Transverse colon (tissue), 4 donors: ENCODE results near the gene RGS19.

Source experiments
- EP300 ChIP-seq: sonication (generic); formaldehyde crosslinking; IDR thresholded peaks from one replicate; pipeline ENCODE4 v1.6.1; 2017; ENCODE audit warnings: antibody characterized with exemption, low read depth
- POLR2A ChIP-seq: fragments of 450-650 bp; IDR thresholded peaks from one replicate; pipeline ENCODE4 v1.6.1; 2016; ENCODE audit warnings: antibody characterized with exemption, mild to moderate bottlenecking, moderate library complexity
- POLR2AphosphoS5 ChIP-seq, 3 donors: sonication (generic); formaldehyde crosslinking; IDR thresholded peaks; one replicate each; pipeline ENCODE4 v1.6.1; 2016; ENCODE audit warnings: antibody characterized with exemption in 3 of 3
- TF ChIP-seq, protein P1 (sequence below), 5 experiments: fragments of 200-600 bp in 3 of 5; fragments of 450-650 bp in 2 of 5; sonication (generic) in 3 of 5; IDR thresholded peaks; 1 replicate in 2 of 5; 2 replicates in 3 of 5; pipeline ENCODE4 v1.5.1; 2016 to 2017; ENCODE audit warnings: antibody characterized with exemption in 5 of 5, inconsistent platforms in 3 of 5, mild to moderate bottlenecking in 2 of 5, moderate library complexity in 1 of 5

DNA sequence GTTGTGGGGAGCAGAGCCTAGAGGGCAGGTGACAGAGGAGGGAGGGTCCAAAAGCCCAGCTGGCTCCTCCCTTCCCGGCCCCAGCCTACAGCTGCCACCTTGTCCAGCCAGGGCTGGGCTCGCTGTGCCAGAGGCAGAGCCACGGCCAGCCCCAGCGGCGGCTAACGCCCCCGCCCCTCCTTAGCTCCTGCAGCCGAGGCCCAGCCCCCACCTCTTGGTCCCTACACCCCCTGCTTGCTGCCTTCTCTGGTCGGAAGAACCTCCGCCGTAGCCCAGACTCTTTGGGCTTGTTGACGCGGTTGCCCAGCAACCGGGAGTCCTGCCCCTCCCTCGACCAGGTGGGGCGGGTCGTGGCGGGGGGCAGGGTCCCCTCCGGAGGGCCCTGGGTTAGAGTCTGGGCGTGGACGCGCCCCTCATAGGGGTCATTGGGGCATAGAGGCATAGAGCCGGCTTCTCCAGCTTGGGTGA, 5.4 kb upstream of the RGS19 start:
- TF ChIP-seq EP300 (no peak), POLR2AphosphoS5 (IDR thresholded peaks at IDR 0.05) (no peak), POLR2A (no peak)
- TF ChIP-seq, protein P1, sequence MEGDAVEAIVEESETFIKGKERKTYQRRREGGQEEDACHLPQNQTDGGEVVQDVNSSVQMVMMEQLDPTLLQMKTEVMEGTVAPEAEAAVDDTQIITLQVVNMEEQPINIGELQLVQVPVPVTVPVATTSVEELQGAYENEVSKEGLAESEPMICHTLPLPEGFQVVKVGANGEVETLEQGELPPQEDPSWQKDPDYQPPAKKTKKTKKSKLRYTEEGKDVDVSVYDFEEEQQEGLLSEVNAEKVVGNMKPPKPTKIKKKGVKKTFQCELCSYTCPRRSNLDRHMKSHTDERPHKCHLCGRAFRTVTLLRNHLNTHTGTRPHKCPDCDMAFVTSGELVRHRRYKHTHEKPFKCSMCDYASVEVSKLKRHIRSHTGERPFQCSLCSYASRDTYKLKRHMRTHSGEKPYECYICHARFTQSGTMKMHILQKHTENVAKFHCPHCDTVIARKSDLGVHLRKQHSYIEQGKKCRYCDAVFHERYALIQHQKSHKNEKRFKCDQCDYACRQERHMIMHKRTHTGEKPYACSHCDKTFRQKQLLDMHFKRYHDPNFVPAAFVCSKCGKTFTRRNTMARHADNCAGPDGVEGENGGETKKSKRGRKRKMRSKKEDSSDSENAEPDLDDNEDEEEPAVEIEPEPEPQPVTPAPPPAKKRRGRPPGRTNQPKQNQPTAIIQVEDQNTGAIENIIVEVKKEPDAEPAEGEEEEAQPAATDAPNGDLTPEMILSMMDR (IDR thresholded peaks at IDR 0.05), result no peak
